Daoy (cell line): ENCODE data around the gene CENPT. TPM values are rescaled to one million over a fixed set of nuclear protein-coding genes. Genes with fewer than 3 reads are reported as not detected.
A peak's percentile ranks its signal among the peaks of the same experiment; 100 is the strongest.

ENCODE experiments used
- DNase-seq: peaks from one replicate; pipeline ENCODE4 v3.0.0-alpha.2; 2015; ENCODE audit warnings: low read depth
- total RNA-seq: library from RNA; depleted of rRNA; stranded (reverse); fragments of >200 nt; shearing (Covaris generic); gene quantifications from 2 replicates; pipeline ENCODE4 v1.2.3, GENCODE V29; 2014

CENPT gene
- total RNA-seq, 1 experiment from 2014 or later = 26.8 TPM

GRCh38 chr16:67811899-67812298 lies 35.6 kb downstream of the CENPT start:
- DNase-seq = no peak

DNA sequence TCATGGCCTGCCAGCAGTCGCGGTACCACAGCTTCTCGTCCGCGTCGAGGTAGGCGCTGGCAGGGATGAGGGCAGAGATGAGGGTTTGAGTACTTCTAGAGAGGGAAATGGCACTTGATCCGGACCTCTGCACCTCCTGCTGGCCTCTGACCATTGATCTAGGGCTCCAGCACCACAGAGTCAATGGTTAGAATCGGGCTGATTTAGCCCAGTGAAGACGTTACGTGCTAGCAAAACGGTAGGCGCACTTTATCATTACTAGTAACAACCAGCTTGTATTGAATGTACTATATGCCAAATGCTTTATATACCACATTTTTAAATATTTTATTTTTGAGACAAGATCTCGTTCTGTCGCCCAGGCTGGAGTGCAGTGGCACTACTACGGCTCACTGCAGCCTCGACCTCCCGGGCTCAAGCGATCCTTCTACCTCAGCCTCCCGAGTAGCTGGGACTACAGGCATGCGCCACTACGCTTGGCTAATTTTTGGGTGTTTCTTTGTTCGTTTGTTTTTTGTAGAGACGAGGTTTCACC lies 40.3 kb downstream of the CENPT start:
- DNase-seq = no peak

DNA sequence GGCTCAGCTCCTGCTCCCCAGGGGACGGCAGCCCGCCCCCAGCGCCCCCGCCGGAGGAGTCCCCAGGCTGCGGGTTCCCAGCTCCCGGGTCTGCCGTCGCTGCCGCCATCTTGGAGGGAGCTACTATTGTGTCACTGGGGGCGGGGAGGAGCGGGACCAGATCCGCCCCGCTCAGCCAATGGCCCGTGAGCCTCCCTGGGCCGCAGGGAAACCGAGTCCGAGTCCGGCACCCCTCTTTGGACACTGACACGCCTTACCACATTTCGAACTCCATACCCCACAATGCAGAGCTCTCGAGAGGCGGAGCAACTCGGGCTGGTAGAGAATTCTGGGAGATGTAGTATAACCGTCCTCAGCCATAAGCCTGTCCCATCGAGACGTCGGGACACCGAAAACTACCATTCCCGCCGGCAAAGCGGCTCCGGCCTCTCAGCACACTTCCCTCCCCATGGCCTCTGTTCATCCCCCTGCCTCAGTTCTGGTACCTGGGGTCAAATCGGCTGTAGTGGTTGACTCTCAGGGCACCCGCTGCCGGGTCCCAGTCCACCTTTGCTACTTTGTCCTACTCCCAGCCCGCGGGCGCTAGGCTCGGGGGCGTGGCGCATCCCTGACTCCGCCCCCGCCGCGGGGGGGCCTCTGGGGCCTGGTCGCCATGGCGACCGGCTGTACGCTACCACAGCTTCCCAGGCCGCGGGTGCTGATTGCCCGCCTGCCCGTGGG lies 40.9 kb downstream of the CENPT start, which contains the start of the genes RANBP10 and TSNAXIP1:
Gene RANBP10 (minus strand): TSS at position 133 of the 720 bp plus-strand sequence. CDS start 24 bp downstream, at position 109.
Gene TSNAXIP1 (plus strand): TSS at position 462 of the 720 bp plus-strand sequence. CDS start 261 bp downstream, outside the sequence.
- DNase-seq = peak; percentile 98

DNA sequence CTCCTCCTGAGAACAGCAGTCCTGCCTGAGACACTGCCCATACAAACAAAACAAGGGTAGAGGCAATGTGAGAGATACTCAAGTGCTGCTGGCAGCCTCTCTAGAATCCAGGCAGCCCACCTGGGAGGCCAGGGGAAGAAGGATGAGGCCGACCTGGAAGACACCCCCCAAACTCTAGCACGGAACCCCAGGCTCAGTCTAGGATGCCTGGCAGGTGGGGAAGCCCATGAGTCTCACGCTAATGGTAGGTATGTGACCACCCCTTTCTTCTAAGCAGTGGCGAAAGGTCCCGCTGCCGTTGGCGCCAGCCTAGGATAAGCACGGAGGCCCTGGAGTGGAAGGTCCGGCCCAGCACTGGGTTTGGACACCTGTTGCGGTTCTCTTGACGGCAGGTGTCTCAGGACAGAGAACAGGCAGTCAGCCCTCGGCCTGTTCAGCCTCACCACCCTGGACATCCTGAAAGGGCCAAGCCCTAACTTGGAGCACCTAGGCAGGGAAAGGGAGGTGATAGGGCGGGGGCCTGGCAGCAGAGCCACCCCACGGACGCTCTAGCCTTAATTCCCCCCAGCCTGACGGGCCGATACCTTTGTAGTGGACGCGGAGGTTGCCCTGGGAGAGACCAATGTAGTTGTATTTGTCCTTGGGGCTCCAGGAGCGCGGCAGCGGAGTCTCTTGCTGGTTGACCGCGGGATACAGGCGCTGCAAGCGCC lies 41.6 kb downstream of the CENPT start:
- DNase-seq = peak; percentile 6

DNA sequence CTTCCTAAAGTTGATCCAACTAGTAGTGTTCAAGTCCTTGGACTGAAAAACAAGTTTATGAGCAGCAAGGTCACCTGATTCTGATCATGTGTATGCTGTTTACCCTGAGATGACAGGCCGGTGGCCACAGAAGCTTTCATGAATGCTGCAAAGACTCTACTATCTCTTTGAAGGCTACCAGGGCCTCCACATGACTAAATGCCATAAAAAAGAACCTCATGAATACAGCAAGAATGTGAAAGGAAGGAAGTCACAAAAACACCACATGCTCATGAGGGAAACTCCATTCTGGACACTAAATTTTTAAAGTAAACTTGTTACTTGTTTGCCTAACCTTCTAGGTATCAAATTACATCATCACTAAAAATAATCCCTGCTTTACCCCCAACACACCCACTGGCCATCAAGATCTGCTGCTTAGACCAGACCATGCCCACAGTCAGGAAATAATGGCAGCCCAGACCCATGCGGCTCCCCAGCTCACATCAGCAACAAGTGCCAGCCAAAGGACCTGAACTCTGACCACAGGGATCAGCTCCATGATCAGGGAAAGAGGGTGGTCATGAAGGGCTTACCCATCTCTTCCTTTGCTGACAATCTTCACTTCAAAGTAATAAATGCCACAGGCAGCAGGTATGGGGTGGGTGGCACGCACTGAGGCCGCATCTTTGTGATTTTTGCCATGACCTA lies 42.5 kb downstream of the CENPT start:
- no peak for DNase-seq

DNA sequence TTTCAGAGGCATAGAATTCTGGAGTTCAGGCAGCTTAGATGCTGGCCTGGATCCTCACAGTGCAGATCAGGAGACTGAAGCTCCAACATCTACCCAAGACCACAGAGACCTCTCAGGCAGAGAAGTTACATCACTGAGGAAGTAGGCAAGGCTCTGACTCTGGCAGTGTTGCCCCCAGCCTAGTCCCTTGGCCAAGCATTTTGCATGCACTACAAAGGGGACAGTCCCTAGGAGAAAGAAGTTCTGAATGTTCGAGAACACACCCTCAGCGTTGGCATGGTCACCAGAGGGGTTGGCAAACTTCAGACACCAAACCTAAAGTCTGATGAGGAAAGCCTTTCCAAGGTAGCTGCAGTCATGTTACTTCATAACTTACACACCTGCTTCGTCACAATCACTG lies 43.6 kb downstream of the CENPT start:
- no peak for DNase-seq

GRCh38 chr16:67801883-67802282 lies 45.6 kb downstream of the CENPT start:
- no peak for DNase-seq

- DNase-seq = no peak
These were observed 46.3 kb downstream of the CENPT start for GRCh38 chr16:67801241-67801640.

DNA sequence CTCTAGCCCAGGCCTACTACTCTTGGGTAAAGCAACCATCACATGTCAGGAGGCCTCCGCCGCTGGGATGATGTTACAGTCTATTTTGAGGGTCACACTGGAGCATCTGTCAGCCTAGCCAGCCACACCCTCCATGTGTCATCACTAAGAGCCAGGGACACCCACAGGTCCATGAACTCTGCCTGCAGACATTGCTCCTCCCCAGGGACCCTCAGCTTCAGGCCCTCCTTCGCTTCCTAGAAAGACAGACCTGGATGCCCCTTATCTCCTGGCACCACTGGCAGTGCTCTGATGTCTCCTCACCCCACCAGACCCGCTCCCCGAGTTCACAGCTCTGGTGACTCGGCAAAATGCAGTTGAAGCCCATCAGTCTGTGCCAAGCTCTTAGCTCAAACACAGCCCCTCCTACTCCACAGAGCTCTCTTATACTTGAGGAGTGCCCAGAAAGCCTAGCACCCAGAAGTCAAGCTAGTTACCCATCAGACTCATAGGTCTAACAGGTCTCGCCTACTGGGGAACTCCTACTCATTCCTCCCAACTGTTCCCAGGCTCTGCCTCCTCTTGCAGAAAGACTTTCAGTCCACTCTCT lies 47.1 kb downstream of the CENPT start:
- DNase-seq = no peak

- no peak for DNase-seq
These were observed 51.3 kb downstream of the CENPT start for GRCh38 chr16:67796099-67796718.

DNA sequence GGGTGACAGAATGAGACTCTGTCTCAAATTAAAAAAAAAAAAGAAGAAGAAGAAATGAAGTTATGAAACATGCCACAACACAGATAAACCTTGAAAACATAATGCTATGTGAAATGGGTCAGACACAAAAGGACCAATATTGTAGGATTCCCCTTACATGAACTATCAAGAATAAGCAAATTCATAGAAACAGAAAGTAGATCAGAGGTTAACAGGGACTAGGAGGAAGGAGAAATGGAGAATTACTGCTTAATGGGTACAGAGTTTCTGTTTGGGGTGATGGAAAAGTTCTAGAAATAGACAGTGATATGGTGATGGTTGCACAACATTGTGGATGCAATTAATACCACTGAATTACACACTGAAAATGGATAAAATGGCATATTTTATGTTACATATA lies 57.4 kb downstream of the CENPT start:
- no peak for DNase-seq

DNA sequence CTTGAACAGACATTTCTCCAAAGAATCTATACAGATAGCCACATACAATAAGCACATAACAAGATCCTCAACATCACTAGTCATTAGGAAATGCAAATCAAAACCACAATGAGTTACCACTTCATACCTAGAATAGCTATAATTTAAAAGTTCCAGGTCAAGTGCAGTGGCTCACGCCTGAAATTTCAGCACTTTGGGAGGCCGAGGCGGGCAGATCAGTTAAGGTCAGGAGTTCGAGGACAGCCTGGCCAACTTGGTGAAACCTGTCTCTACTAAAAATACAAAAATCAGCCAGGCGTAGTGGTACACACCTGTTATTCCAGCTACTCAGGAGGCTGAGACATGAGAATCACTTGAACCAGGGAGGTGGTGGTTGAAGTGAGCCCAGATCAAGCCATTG lies 61.0 kb downstream of the CENPT start:
- no peak for DNase-seq

GRCh38 chr16:67783353-67783725 lies 64.2 kb downstream of the CENPT start:
- DNase-seq = no peak

GRCh38 chr16:67782567-67783352 lies 64.7 kb downstream of the CENPT start:
- DNase-seq = no peak

- no peak for DNase-seq
These were observed 66.0 kb downstream of the CENPT start for GRCh38 chr16:67781565-67781921.

DNA sequence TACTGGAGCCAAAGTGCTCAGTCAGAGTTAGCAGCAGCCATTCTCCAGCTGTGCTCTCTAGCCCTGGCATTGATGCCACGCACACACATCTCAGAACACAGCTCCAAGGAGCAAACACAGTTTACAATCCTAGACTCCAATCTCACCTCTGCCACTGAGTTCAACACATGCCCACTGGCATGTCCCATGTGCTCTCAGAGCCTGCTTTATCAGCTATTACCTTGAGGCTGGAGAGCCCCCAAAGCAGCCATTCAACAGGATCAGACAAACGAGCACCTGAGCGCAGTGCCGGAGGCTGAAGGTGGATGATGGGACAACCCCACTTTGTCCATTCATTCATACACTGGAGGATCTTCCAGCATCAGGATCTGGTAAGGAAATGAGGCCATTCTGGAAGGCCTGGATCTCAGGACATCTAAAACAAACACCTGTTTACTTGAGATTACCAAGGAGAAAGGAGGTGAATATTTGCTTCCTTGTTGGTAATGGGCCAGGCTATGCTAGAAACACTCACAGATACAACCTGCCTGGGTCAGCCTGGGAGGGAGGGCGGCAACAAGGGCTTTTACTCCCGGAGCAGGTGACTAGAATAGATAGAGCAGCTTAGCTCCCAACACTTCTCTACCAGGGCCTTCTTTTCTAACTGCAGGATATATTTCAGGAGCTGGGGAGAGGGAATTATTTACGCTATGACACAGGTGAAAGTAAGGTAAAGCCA lies 66.5 kb downstream of the CENPT start:
- no peak for DNase-seq

DNA sequence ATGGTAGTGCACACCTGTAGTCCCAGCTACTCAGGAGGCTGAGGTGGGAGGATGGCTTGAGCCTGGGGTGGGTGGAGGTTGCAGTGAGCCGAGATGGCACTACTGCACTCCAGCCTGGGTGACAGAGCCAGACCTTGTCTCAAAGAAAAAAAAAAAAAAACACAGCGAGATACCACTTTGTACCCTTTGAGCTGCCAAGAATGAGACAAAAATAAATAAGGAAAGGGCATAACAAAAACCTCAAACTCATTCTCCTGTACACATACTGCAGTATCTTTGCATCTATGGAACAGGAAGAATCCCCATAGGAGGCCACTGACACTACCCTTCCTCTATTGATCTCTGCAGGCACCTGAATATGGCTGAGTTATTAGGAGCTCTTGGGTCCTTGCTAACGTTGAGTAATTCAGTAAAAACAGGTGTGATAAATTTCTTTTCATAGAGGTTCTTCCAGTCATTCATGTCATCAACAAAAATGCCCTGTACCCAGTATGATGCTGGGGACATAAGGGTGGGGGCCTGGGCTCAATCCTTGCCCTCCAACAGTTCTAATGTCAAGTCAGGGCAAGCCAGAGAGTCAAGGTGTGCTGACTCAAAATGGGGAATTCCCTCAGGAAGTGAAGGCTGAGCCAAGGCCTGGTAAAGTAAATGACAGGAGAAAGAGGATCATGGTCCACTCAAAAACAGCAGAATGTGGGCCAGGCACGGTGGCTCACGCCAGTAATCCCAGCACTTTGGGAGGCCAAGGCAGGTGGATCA lies 68.1 kb downstream of the CENPT start:
- DNase-seq = peak; percentile 6
